ENCODE results near the gene WWC2.
"Not testable (repeated sequence)": the region's sequence is repeated elsewhere in the genome, so short reads cannot be mapped to it uniquely, and the experiment has no call there.

Gene WWC2

GRCh38 chr4:183321079-183321478 lies 222.0 kb downstream of the WWC2 start:
- no peak for DNase-seq (ENCODE audit: low read depth)
- no peak for TF ChIP-seq CTCF (conservative IDR thresholded peaks at IDR 0.05; ENCODE audit: low read depth, low read length)
- H3K4me3 ChIP-seq (ENCODE audit: low read depth, low read length): no peak overlapping the region

- no peak for TF ChIP-seq CTCF (conservative IDR thresholded peaks at IDR 0.05; ENCODE audit: low read depth, low read length)
Measured at GRCh38 chr4:183321516-183321915, 222.5 kb downstream of the WWC2 start.

GRCh38 chr4:183322326-183322725 lies 223.3 kb downstream of the WWC2 start, which contains the start of gene CLDN24:
Gene CLDN24, minus strand, starts transcription at chr4:183322426. Its CDS starts 0 bp downstream, at chr4:183322426.
- no peak for DNase-seq (ENCODE audit: low read depth)
- no peak for TF ChIP-seq CTCF (conservative IDR thresholded peaks at IDR 0.05; ENCODE audit: low read depth, low read length)
- no peak within 1 kb of the TSS for H3K4me3 ChIP-seq (ENCODE audit: low read depth, low read length)

More at GRCh38 chr4:183321516-183321915, 222.5 kb downstream of the WWC2 start:
- H3K4me3 ChIP-seq (ENCODE audit: low read depth, low read length): no peak overlapping the region
- DNase-seq (ENCODE audit: low read depth): no peak

- H3K4me3 ChIP-seq (ENCODE audit: low read depth, low read length): no peak overlapping the region
- TF ChIP-seq CTCF (conservative IDR thresholded peaks at IDR 0.05; ENCODE audit: low read depth, low read length): no peak
- DNase-seq (ENCODE audit: low read depth): no peak
Measured at GRCh38 chr4:183323295-183323694, 224.2 kb downstream of the WWC2 start.

- H3K4me3 ChIP-seq (ENCODE audit: low read depth, low read length); DNase-seq (ENCODE audit: low read depth): not testable (repeated sequence)
Measured at GRCh38 chr4:183324056-183324455, 225.0 kb downstream of the WWC2 start.

- DNase-seq (ENCODE audit: low read depth): no peak
- H3K4me3 ChIP-seq (ENCODE audit: low read depth, low read length): no peak overlapping the region
- no peak for TF ChIP-seq CTCF (conservative IDR thresholded peaks at IDR 0.05; ENCODE audit: low read depth, low read length)
Measured at GRCh38 chr4:183324619-183325018, 225.6 kb downstream of the WWC2 start.

- not testable (repeated sequence) for H3K4me3 ChIP-seq (ENCODE audit: low read depth, low read length); DNase-seq (ENCODE audit: low read depth)
Measured at GRCh38 chr4:183326387-183326786, 227.3 kb downstream of the WWC2 start.

GRCh38 chr4:183326853-183327252 lies 227.8 kb downstream of the WWC2 start:
- no peak for TF ChIP-seq CTCF (conservative IDR thresholded peaks at IDR 0.05; ENCODE audit: low read depth, low read length)
- DNase-seq (ENCODE audit: low read depth): peak; percentile 33
- H3K4me3 ChIP-seq (ENCODE audit: low read depth, low read length): no peak overlapping the region

All from choroid plexus epithelial cell (primary cell).